T47D (cell line): ENCODE measurements around the gene GCDH.
A peak's percentile ranks its signal among the peaks of the same experiment; 100 is the strongest.

ENCODE experiments used
- DNase-seq, 2 experiments: peaks; one replicate each; pipeline versions ENCODE4 v3.0.0 to v3.0.0-alpha.2; 2011 to 2012; ENCODE audit warnings: low read depth in 1 of 2, low spot score in 1 of 2
- JUND ChIP-seq: IDR thresholded peaks from 2 replicates; pipeline ENCODE4 v1.6.1; 2012; ENCODE audit warnings: low read depth
- in situ Hi-C: cut with HindIII; loops from 2 replicates; pipeline ENCODE4 v1.10.0; 2016; ENCODE audit warnings: low sequenced_read_pairs, low pct_unique_long_range_greater_than_20kb

Gene GCDH

DNA sequence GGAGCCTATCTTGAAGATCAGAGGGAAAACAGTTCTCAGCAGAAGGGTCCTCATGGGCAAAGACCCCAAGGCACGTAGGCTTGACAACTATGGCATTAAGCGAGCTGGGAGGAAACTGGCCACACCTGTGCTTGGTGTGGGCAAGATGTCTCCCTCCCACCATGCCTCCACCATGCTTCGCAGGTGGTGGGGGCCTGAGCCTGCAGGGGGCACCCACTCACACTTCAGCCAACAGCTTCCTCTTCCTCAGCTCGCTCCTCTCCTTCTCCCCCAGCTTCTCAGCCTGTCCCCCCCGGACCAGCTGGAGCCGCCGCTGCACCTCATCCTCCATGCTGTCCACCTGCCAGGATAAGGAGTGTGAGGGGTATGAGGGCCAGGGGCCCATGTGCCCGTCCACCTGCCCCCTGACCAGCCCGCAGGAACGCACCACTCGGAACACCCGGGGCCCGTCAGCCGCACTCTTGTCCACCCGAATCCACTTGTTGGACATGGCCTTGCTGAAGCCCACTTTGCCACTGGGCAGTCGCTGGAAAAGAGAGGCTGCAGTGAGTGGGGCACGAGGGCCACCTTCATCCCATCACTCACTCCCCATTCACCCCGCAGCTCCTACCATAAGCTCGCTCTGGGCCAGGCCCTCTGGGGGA, 39.2 kb downstream of the GCDH start:
- in situ Hi-C loops, result no loop called here
- no peak for TF ChIP-seq JUND
- no peak for DNase-seq

DNA sequence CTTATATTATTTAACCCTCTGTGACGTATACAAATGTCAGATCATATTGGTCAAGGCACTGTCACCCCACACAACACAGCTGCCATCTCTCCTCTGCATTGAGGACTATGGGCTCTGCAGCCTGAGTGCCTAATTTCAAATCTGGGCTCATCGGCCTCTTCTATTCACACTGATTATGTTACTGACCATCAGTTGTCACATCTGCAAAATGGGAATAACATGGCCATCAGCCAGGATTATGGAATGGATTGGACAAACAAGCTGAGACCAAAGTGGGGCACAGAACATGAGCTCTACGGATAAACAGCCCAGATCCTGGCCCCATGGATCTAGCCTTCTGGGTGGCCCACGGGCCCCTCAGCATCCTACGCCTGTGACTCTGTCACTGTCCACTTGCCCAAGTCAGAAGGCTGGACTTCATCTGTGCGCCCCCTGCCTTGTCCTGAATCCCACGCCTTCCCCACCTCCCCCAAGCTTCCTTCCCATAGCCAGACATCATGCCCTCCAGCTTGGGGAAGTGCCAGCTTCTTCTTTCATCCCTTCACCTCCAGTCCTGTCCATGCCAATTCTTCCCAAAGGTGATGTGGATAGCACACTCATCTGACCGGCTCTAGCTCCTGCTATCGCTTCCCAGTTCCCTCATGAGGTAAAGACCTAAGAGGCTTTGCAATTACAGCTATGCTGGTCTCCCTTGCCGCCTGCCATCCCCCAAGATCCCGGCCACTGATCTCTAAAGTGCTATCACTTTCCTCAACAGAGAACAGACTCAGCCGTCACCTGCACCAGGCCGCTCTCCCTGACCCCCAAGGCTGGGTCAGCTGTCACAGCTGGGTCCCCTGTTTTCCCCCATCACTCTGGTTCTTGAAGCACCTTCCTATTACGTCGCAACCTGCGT, 41.7 kb downstream of the GCDH start:
- no peak for DNase-seq
- TF ChIP-seq JUND, result no peak
- in situ Hi-C loops, result no loop called here

DNA sequence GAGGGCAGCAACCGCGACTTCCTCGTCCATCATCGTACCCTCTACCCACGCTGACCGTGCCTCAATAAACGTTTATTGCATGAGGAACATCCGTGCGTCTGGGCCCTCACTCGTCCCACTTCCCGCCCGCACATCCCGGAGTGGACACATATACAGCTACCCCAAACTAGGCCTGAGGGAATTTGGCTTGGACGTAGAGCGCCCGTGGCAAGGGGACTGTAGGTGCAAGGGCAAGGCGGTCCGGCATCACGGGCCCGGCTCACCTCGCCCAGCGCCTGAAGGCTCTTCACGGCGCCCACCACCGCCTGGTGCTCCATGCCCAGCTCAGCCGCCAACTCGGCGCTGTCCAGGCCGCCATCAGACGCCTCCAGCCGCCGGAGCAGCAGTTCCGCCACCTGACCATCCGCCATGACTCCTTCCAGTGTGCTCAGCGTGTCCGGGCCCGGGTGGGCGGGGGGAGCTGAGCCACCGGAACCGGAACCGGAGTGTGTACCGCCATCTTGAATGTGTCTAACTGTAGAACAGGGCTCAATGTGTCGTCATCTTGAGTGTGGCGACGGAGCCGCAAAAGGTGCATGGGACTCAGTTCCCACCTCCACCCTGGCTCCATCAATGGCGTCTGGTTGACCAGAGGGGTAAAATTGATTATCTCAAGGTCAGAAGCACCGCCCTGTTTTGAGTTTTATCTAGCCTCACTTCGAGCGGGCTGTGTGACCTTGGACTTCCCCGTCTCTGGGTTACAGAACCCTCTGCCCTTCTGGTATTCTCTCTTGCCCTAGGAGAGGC, 42.5 kb downstream of the GCDH start, which contains the start of gene FARSA:
TSS of gene FARSA (minus strand) at position 425 of the 786 bp plus-strand sequence. CDS start at position 410, 15 bp downstream.
- peak; percentile 55 to 91 for DNase-seq
- in situ Hi-C loops, result no loop called here
- TF ChIP-seq JUND, result no peak

DNA sequence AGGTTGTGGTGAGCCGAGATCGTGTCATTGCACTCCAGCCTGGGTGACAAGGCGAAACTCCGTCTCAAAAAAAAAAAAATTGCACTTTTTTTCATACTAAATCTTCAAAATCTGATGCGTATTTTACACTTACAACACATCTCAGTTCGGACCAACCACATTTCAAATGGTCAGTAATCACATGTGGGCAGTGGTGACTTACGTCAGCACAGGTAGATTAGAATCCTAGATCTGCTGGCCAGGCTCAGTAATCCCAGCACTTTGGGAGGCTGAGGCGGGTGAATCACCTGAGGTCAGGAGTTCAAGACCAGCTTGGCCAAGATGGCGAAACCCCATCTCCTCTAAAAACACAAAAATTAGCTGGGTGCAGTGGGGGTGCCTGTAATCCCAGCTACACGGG, 44.1 kb downstream of the GCDH start:
- in situ Hi-C loops, result no loop called here
- no peak for DNase-seq
- TF ChIP-seq JUND, result no peak

DNA sequence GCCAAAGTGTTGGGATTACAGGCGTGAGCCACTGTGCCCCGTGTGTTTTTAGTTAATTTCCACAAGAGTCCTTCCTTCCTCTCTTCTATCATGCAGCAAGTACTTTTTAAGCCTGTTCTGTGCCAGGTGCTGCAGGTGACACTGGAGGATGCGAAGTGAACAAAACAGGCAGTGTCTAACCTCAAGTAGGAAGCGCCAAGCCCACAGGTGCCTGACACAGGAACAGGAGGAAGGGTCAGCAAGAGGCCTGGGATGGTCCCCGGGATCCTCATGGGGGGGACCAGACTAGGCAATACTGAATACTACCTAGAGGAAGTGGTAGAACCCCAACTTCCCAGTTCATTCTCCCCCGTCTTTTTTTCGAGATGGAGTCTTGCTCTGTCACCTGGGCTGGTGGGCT, 45.6 kb downstream of the GCDH start:
- no peak for DNase-seq
- in situ Hi-C loops, result no loop called here

DNA sequence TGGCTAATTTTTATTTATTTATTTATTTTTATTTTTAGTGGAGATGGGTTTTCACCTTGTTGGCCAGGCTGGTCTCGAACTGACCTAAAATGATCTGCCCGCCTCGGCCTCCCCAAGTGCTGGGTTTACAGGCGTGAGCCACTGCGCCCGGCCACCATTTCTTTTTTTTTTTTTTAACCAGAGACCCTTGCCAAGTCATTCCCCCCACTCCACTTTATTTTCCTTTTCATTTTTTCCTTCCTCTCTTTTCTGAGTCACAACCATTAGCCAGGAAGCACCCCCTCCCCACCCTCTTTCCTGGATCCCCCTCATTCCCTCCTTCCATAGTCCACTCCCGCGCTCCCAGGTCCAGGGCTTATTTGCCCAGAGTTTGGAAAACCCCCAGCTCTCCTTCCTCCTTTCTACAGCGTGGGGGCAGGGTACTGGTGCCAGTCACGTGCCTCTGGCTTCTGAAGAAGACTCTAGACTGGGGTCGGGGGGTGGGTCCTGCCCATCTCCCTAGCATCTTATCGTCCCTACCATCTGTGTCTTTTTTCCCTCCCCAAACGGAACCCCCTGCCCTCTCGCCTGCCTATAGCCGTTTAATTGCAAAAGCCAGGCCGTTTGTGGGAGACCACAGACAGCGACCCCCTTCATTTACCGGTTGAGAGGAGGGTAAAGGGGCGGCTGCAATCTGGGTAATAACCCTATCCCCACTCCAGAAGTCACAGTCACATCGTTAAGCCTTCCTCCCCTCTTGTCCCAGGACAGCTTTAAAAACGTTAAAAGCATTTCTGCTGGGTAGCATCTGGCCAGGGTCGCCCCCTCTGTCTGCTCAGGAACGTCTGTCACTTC, 46.4 kb downstream of the GCDH start:
- no peak for DNase-seq
- in situ Hi-C loops, result no loop called here
- TF ChIP-seq JUND, result no peak

More for the DNA sequence above, 45.6 kb downstream of the GCDH start:
- TF ChIP-seq JUND, result no peak

DNA sequence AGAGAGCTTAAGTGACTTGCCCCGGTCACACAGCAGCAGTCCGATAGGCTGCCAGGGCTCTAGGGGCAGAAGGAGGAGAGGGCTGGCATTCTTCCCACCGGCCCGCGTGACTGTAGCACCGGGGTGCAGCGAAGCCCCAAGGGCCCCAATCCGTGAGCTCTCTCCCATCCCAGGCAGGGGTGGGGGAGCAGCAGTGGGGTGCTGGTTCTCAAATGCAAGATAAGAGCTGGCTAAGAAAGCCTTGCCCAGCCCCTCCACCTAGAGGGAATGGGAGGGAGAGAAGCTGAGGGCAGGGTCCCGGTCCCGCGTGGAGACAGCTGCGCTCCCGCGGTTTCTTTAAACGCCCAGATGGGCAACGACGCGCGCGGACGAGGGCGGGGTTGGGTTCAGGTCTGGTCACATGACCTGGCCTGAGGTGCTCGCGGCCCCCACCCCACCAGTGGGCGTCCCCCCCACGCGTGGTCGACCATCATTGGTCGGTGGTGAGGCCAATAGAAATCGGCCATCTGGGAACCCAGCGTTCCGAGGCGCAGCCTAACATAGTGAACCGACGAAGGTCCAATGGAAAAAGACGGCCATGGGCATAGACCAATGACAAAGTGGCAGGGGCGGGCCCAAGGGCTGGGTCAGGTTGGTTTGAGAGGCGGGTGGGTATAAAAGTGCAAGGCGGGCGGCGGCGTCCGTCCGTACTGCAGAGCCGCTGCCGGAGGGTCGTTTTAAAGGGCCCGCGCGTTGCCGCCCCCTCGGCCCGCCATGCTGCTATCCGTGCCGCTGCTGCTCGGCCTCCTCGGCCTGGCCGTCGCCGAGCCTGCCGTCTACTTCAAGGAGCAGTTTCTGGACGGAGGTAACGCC, 47.2 kb downstream of the GCDH start, which contains the start of gene CALR:
TSS of gene CALR (plus strand) at position 683 of the 852 bp plus-strand sequence. CDS start at position 754, 71 bp downstream.
- in situ Hi-C loops, result no loop called here
- no peak for TF ChIP-seq JUND
- DNase-seq, result peak; percentile 96 to 99

DNA sequence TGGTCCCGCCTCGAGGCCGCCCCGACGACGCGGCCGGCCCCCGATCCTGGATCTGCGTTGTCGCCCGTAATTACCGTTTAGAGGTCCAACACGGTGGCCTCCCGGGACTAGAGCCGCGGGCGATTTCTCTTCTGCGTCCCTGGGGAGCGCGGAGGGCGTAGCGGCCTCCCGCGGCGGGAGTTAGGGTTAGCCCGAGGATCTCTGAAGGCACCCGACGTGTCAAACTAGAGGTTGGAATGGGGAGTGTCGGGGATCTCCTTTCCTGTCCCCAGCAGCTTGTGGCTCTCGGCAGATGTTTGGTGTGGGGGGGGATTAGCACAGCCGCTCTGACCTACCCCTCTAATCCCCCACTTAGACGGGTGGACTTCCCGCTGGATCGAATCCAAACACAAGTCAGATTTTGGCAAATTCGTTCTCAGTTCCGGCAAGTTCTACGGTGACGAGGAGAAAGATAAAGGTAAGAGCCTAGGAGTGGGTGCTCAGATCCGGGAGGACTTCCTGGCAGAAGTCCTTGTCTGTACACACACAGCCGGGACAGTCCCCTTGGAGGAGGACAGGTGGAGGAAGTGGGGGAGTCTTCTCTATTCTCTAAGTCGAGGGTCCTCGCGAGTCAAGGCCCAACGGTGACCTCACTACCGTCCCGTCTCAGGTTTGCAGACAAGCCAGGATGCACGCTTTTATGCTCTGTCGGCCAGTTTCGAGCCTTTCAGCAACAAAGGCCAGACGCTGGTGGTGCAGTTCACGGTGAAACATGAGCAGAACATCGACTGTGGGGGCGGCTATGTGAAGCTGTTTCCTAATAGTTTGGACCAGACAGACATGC, 48.0 kb downstream of the GCDH start:
- in situ Hi-C loops, result no loop called here
- no peak for TF ChIP-seq JUND
- peak in 1 of 2 experiments; percentile 52 for DNase-seq

DNA sequence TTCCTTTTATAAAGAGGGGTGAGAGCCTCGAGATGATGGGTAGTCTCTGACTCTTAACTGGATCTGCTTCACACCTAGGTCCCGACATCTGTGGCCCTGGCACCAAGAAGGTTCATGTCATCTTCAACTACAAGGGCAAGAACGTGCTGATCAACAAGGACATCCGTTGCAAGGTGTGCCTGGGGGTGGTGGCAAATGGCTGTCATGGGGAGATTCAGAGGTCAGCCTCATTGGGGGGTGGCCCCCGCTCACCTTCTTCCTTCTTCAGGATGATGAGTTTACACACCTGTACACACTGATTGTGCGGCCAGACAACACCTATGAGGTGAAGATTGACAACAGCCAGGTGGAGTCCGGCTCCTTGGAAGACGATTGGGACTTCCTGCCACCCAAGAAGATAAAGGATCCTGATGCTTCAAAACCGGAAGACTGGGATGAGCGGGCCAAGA, 49.0 kb downstream of the GCDH start:
- in situ Hi-C loops, result no loop called here
- TF ChIP-seq JUND, result no peak
- DNase-seq, result no peak

DNA sequence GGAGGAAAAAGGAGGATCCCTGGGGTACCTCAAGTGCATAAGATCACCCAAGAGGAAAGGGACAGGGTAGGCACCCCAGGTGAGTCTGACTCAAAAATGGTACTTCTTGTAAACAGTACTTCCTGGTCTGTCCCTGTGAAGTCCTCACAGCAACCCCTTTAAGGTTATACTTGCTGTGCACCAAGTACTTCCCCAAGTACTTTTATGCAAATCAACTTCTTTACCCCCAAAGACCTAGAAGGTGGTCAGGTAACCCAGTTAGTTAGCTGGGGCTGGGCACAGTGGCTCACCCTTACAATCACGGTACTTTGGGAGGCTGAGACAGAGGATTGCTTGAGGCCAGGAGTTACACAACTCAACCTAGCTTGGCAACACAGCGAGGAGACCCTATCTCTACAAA, 49.9 kb downstream of the GCDH start:
- TF ChIP-seq JUND, result no peak
- no peak for DNase-seq
- in situ Hi-C loops, result no loop called here
